Neural cell (in vitro differentiated cells): ENCODE data around the gene FCHSD2.

Experiments
- EZH2 ChIP-seq: fragments of 200-600, 300-800 bp; shearing (Covaris generic), sonication (generic); IDR thresholded peaks from 2 replicates; pipeline ENCODE4 v1.6.1; 2014; ENCODE audit warnings: antibody characterized with exemption, low read length, borderline replicate concordance, mild to moderate bottlenecking; ENCODE audit not compliant: insufficient read depth, poor library complexity, severe bottlenecking
- POLR2AphosphoS5 ChIP-seq: IDR thresholded peaks from 2 replicates; pipeline ENCODE4 v1.6.1; 2012

DNA sequence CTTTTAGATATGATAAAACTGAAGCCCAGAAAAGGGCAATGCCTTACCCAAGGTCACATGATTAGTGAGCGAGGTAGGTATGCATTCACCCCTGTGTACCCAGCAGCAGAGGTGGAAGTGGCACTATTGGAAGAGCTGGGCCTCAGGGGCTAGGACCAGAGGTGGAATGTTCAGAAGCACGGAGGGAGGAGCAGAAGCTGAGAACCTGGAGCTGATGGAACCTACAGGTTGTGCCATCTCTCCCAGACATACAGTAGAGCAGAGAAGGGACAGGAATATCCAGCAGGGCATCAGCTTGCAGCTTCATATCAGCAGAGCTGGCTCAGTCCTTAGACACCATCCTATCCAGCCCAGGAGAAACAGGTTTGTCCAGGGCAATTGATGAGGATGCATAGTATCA, 14.6 kb upstream of the FCHSD2 start:
- TF ChIP-seq POLR2AphosphoS5 (no peak), EZH2 (no peak)
